ENCODE measurements around the gene ACTN3.

ACTN3 gene

DNA sequence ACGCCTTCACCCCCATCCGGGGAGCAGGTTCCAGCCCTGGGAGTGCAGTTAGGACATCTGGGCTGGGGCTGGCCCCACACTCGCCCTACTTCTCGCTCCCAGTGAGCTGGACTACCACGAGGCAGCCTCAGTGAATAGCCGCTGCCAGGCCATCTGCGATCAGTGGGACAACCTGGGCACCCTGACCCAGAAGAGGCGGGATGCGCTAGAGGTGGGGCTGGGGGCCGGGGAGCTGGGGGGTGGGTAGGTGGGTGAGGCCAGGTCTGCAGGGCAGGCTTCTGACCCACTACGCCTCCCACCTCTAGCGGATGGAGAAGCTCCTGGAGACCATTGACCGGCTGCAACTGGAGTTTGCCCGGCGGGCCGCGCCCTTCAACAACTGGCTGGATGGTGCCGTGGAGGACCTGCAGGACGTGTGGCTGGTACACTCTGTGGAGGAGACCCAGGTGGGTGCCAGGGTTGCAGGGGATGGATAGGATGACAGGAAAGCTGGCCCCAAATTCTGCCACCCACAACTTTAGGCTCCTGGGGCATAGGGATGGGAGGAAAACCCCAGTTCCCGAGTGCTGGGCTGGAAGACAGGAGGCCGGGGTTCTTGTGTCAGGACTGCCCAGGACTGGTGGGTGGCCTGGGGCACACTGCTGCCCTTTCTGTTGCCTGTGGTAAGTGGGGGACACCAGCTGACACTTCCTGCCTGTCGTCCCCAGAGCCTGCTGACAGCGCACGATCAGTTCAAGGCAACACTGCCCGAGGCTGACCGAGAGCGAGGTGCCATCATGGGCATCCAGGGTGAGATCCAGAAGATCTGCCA is 13.4 kb downstream of the ACTN3 start:
- no peaks in the 10 kb centered on the region for H3K9me3 ChIP-seq (replicated peaks; ENCODE audit: low read length)
- no peaks in the 10 kb centered on the region for H3K4me1 ChIP-seq (ENCODE audit: control insufficient read depth, insufficient read depth, low read length)
- H3K36me3 ChIP-seq (ENCODE audit: insufficient read depth, low read length), result no peaks in the 10 kb centered on the region
- H3K9ac ChIP-seq (ENCODE audit: low read depth, low read length), result no peak overlapping the region
- peaks cover 36% of the 10 kb centered on the region for H3K27me3 ChIP-seq (ENCODE audit: control insufficient read depth, insufficient read depth, low read length)
- no peak overlapping the region for H3K4me2 ChIP-seq (ENCODE audit: low read length)
- no peak overlapping the region for H3K4me3 ChIP-seq (ENCODE audit: low read length)

- no peak overlapping the region for H3K9ac ChIP-seq (ENCODE audit: low read depth, low read length)
- H3K4me3 ChIP-seq (ENCODE audit: low read length), result no peak overlapping the region
- H3K4me2 ChIP-seq (ENCODE audit: low read length), result no peak overlapping the region
- no peaks in the 10 kb centered on the region for H3K4me1 ChIP-seq (ENCODE audit: control insufficient read depth, insufficient read depth, low read length)
- H3K36me3 ChIP-seq (ENCODE audit: insufficient read depth, low read length), result no peaks in the 10 kb centered on the region
- peaks cover 30% of the 10 kb centered on the region for H3K27me3 ChIP-seq (ENCODE audit: control insufficient read depth, insufficient read depth, low read length)
- no peaks in the 10 kb centered on the region for H3K9me3 ChIP-seq (replicated peaks; ENCODE audit: low read length)
Measured at GRCh38 chr11:66561178-66561974, 14.7 kb downstream of the ACTN3 start.

DNA sequence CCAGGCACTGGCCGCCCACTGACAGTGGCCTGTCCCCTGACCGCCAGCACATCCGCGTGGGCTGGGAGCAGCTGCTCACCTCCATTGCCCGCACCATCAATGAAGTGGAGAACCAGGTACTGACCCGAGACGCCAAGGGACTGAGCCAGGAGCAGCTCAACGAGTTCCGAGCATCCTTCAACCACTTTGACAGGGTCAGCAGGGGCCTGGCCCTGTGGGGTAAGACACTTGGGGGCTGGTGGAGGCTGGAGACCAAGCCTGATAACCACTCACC is 15.2 kb downstream of the ACTN3 start:
- Histone ChIP-seq H3K9ac (ENCODE audit: low read depth, low read length) (no peak overlapping the region), H3K36me3 (ENCODE audit: insufficient read depth, low read length) (no peaks in the 10 kb centered on the region), H3K4me2 (ENCODE audit: low read length) (no peak overlapping the region), H3K4me3 (ENCODE audit: low read length) (no peak overlapping the region), H3K27me3 (ENCODE audit: control insufficient read depth, insufficient read depth, low read length) (peaks cover 29% of the 10 kb centered on the region), H3K9me3 (replicated peaks; ENCODE audit: low read length) (no peaks in the 10 kb centered on the region), H3K4me1 (ENCODE audit: control insufficient read depth, insufficient read depth, low read length) (no peaks in the 10 kb centered on the region)

DNA sequence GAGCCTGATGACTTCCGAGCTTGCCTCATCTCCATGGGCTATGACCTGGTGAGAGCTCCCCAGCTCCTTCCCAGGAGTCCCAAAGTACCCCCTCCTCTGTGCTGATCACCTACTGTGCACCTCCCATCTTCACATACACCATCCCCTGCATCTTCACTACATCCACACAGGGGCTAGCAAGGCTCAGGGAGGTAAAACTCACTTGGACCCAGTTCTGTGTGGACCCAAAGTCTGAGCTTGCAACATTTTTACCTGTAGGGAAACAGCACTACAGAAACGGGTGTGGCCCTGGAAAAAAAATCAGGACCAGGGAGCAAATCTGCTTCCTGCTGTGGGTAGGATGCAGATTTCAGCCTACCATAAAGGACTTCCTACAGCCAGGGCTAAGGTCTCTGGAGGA is 15.6 kb downstream of the ACTN3 start:
- H3K9me3 ChIP-seq (replicated peaks; ENCODE audit: low read length), result no peaks in the 10 kb centered on the region
- H3K27me3 ChIP-seq (ENCODE audit: control insufficient read depth, insufficient read depth, low read length), result peaks cover 26% of the 10 kb centered on the region
- H3K4me3 ChIP-seq (ENCODE audit: low read length), result no peak overlapping the region
- no peaks in the 10 kb centered on the region for H3K36me3 ChIP-seq (ENCODE audit: insufficient read depth, low read length)
- no peak overlapping the region for H3K9ac ChIP-seq (ENCODE audit: low read depth, low read length)
- H3K4me2 ChIP-seq (ENCODE audit: low read length), result no peak overlapping the region
- H3K4me1 ChIP-seq (ENCODE audit: control insufficient read depth, insufficient read depth, low read length), result no peaks in the 10 kb centered on the region

- Histone ChIP-seq H3K4me1 (ENCODE audit: control insufficient read depth, insufficient read depth, low read length) (peaks cover 4% of the 10 kb centered on the region), H3K9me3 (replicated peaks; ENCODE audit: low read length) (no peaks in the 10 kb centered on the region), H3K27me3 (ENCODE audit: control insufficient read depth, insufficient read depth, low read length) (peaks cover 25% of the 10 kb centered on the region), H3K4me3 (ENCODE audit: low read length) (no peak overlapping the region), H3K4me2 (ENCODE audit: low read length) (no peak overlapping the region), H3K36me3 (ENCODE audit: insufficient read depth, low read length) (no peaks in the 10 kb centered on the region), H3K9ac (ENCODE audit: low read depth, low read length) (no peak overlapping the region)
Measured at GRCh38 chr11:66562907-66563583, 16.3 kb downstream of the ACTN3 start.

DNA sequence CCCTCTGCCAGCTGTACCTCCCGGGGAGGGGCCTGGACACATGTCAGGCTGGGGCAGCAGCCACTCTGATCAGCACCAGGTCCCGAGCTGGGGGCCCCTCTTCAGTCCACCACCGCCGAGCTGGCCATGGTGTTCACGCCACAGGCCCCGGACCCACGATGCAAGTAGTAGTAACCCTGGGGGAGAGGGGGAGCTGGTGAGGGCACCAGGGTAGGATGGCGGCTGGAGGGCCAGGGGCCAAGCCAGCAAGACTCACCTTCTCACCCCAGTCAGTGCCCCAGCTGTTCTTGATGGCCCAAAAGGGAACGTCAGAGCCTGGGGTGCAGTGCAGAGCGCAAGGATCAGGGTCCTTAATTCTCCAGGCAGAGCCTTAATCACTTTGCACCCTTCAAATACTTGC is 17.1 kb downstream of the ACTN3 start:
- H3K27me3 ChIP-seq (ENCODE audit: control insufficient read depth, insufficient read depth, low read length), result peaks cover 17% of the 10 kb centered on the region
- peaks cover 10% of the 10 kb centered on the region for H3K4me1 ChIP-seq (ENCODE audit: control insufficient read depth, insufficient read depth, low read length)
- H3K4me3 ChIP-seq (ENCODE audit: low read length), result no peak overlapping the region
- no peak overlapping the region for H3K9ac ChIP-seq (ENCODE audit: low read depth, low read length)
- no peaks in the 10 kb centered on the region for H3K9me3 ChIP-seq (replicated peaks; ENCODE audit: low read length)
- H3K36me3 ChIP-seq (ENCODE audit: insufficient read depth, low read length), result no peaks in the 10 kb centered on the region
- no peak overlapping the region for H3K4me2 ChIP-seq (ENCODE audit: low read length)

DNA sequence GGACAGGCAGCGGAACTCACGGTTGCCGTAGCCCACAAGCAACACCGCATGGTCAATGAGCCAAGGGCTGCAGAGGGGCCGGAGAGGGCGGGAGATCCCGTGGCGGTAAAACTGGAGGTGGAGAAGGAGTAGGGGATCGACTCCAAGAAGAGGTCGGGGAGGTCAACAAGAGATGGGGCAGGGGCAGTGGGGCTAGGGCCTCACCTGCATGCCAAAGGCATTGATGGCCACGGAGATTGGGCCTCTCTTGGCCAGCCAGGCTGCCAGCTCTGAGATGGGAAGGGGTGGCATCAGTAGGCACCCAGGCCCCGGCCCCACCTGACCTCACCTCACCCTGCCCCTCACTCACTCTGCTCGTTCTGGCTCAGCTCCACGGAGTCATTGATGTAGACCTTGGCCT is 17.8 kb downstream of the ACTN3 start:
- H3K4me3 ChIP-seq (ENCODE audit: low read length), result no peak overlapping the region
- H3K27me3 ChIP-seq (ENCODE audit: control insufficient read depth, insufficient read depth, low read length), result peaks cover 14% of the 10 kb centered on the region
- no peaks in the 10 kb centered on the region for H3K36me3 ChIP-seq (ENCODE audit: insufficient read depth, low read length)
- no peaks in the 10 kb centered on the region for H3K9me3 ChIP-seq (replicated peaks; ENCODE audit: low read length)
- peaks cover 10% of the 10 kb centered on the region for H3K4me1 ChIP-seq (ENCODE audit: control insufficient read depth, insufficient read depth, low read length)
- no peak overlapping the region for H3K4me2 ChIP-seq (ENCODE audit: low read length)
- no peak overlapping the region for H3K9ac ChIP-seq (ENCODE audit: low read depth, low read length)

GRCh38 chr11:66564984-66565383 is 18.3 kb downstream of the ACTN3 start:
- no peaks in the 10 kb centered on the region for H3K9me3 ChIP-seq (replicated peaks; ENCODE audit: low read length)
- H3K36me3 ChIP-seq (ENCODE audit: insufficient read depth, low read length), result no peaks in the 10 kb centered on the region
- no peak overlapping the region for H3K4me3 ChIP-seq (ENCODE audit: low read length)
- peaks cover 10% of the 10 kb centered on the region for H3K4me1 ChIP-seq (ENCODE audit: control insufficient read depth, insufficient read depth, low read length)
- no peak overlapping the region for H3K9ac ChIP-seq (ENCODE audit: low read depth, low read length)
- H3K27me3 ChIP-seq (ENCODE audit: control insufficient read depth, insufficient read depth, low read length), result peaks cover 14% of the 10 kb centered on the region
- H3K4me2 ChIP-seq (ENCODE audit: low read length), result no peak overlapping the region

DNA sequence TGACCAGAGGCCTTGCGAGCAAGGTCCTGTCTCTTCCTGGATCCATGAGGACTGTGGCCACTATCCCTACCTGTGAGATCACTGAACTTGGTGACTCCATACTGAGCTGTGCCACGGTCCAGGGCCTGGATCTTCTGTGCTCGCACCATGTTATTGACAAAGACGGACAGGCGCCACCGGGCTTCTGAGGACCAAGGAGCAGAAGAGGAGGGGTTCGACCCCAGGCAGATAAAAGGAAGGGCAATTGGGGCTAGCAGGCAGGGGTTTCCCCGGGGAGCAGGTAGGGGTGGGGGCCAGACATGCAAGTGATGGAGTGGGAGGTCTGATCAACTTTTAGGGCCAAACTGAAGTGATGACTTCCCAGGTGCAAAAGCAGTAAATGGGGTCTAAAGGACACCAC is 19.5 kb downstream of the ACTN3 start:
- Histone ChIP-seq H3K4me1 (ENCODE audit: control insufficient read depth, insufficient read depth, low read length) (peaks cover 10% of the 10 kb centered on the region), H3K36me3 (ENCODE audit: insufficient read depth, low read length) (no peaks in the 10 kb centered on the region), H3K4me2 (ENCODE audit: low read length) (no peak overlapping the region), H3K9ac (ENCODE audit: low read depth, low read length) (no peak overlapping the region), H3K9me3 (replicated peaks; ENCODE audit: low read length) (no peaks in the 10 kb centered on the region), H3K27me3 (ENCODE audit: control insufficient read depth, insufficient read depth, low read length) (peaks cover 15% of the 10 kb centered on the region), H3K4me3 (ENCODE audit: low read length) (no peak overlapping the region)

DNA sequence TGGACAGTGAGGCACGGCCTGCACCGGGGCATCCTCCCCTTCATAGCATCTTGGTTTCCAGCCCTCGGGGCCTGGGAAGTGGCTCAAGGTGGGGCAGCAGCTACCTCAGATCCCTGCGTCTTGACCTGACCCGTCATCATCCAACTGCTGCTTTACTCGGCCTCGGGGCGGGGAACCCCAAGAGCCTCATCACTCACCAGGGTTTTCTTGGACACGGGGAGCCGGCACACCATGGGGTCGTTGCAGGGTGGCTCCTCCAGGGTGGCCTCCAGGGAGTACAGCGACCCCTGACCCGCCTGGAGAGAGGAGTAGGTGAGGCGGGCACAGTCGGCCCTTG is 21.1 kb downstream of the ACTN3 start:
- no peaks in the 10 kb centered on the region for H3K9me3 ChIP-seq (replicated peaks; ENCODE audit: low read length)
- H3K4me3 ChIP-seq (ENCODE audit: low read length), result peak overlapping the region; percentile 73
- H3K4me2 ChIP-seq (ENCODE audit: low read length), result peak overlapping the region; percentile 95
- no peaks in the 10 kb centered on the region for H3K36me3 ChIP-seq (ENCODE audit: insufficient read depth, low read length)
- H3K4me1 ChIP-seq (ENCODE audit: control insufficient read depth, insufficient read depth, low read length), result peaks cover 10% of the 10 kb centered on the region
- peaks cover 15% of the 10 kb centered on the region for H3K27me3 ChIP-seq (ENCODE audit: control insufficient read depth, insufficient read depth, low read length)
- H3K9ac ChIP-seq (ENCODE audit: low read depth, low read length), result peak overlapping the region; percentile 66

DNA sequence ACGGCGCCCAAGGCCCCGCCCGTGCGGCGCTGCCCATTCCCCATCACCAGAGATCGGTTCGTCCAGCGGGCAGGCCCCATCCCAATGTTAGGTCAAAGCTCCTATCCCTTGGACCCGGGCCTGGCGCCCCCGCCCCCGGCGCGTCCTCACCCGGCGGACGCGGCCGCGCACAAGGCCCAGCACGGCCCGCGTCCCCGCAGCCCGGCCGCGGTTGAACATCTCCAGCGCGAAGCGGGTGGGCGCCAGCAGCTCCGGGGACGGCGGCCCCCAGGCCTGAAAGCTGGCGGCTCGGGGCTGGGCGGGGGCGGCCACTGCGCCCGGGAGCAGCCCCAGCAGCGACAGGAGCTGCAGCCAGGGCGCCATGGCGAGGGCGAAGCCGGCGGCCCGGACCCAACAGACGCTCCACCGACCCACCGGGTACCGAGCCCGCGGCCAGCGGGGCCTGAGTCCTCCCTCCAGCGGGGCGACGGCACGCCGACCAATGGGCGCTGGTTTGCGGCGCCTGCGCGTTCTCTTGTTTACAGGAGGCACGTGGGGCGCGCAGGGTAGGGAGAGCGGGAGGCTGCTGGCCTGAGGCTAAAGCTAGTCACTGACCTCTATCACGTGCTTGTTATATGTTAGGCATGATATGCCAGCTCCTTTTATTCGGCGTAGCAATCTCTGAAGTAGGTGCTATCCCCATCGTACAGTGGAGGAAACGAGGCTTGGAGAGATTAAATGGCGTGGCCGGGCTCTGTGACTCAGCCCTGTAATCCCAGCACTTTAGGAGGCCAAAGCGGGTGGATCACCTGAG is 21.6 kb downstream of the ACTN3 start, which contains the start of gene CTSF:
TSS of gene CTSF (minus strand) at position 483 of the 793 bp plus-strand sequence. CDS start at position 363, 120 bp downstream.
- Histone ChIP-seq H3K9ac (ENCODE audit: low read depth, low read length) (peak within 1 kb of the TSS; percentile 66), H3K4me2 (ENCODE audit: low read length) (peak within 1 kb of the TSS; percentile 95)

More for the DNA sequence above, 21.6 kb downstream of the ACTN3 start, which contains the start of gene CTSF:
- peaks cover 10% of the 10 kb centered on the region for H3K4me1 ChIP-seq (ENCODE audit: control insufficient read depth, insufficient read depth, low read length)
- H3K9me3 ChIP-seq (replicated peaks; ENCODE audit: low read length), result no peaks in the 10 kb centered on the region
- H3K4me3 ChIP-seq (ENCODE audit: low read length), result peak within 1 kb of the TSS; percentile 73
- peaks cover 15% of the 10 kb centered on the region for H3K27me3 ChIP-seq (ENCODE audit: control insufficient read depth, insufficient read depth, low read length)
- H3K36me3 ChIP-seq (ENCODE audit: insufficient read depth, low read length), result no peaks in the 10 kb centered on the region
